SHP77 treated with DMSO at 0.1 percent for 48 hours (cell line): Measurements from ENCODE around the gene GPR83.
A peak's percentile ranks its signal among the peaks of the same experiment; 100 is the strongest.
"Not testable (repeated sequence)": the region's sequence is repeated elsewhere in the genome, so short reads cannot be mapped to it uniquely, and the experiment has no call there.

Experiments
- DNase-seq: peaks from one replicate; lab custom pipeline; 2025; lab: John Stamatoyannopoulos, UW

The GPR83 gene

GRCh38 chr11:94400839-94401772 is at the start of gene GPR83:
GPR83 (minus strand) TSS chr11:94401419; CDS start chr11:94401247, 172 bp downstream.
- DNase-seq: no peak

GRCh38 chr11:94450048-94450447 is 48.8 kb upstream of the GPR83 start:
- DNase-seq: no peak

GRCh38 chr11:94449437-94449836 is 48.2 kb upstream of the GPR83 start:
- DNase-seq: peak; percentile 11

- DNase-seq: no peak
These were observed 47.8 kb upstream of the GPR83 start for GRCh38 chr11:94449029-94449428.

- no peak for DNase-seq
These were observed 45.9 kb upstream of the GPR83 start for GRCh38 chr11:94447149-94447548.

- no peak for DNase-seq
These were observed 44.4 kb upstream of the GPR83 start for GRCh38 chr11:94445641-94446040.

GRCh38 chr11:94433049-94433448 is 31.8 kb upstream of the GPR83 start:
- no peak for DNase-seq

GRCh38 chr11:94424662-94425061 is 23.4 kb upstream of the GPR83 start:
- DNase-seq: no peak

- no peak for DNase-seq
These were observed 22.8 kb upstream of the GPR83 start for GRCh38 chr11:94424011-94424410.

GRCh38 chr11:94423507-94423906 is 22.3 kb upstream of the GPR83 start:
- no peak for DNase-seq

- DNase-seq: no peak
These were observed 17.0 kb upstream of the GPR83 start for GRCh38 chr11:94418123-94418765.

- no peak for DNase-seq
These were observed 16.3 kb upstream of the GPR83 start for GRCh38 chr11:94417386-94417987.

- no peak for DNase-seq
These were observed 4.0 kb upstream of the GPR83 start for GRCh38 chr11:94405062-94405833.

- DNase-seq: no peak
These were observed 1.1 kb upstream of the GPR83 start for GRCh38 chr11:94402355-94402754.

- DNase-seq: no peak
These were observed 600 bp upstream of the GPR83 start for GRCh38 chr11:94401773-94402265.

GRCh38 chr11:94400457-94400838 is 771 bp downstream of the GPR83 start:
- no peak for DNase-seq

- no peak for DNase-seq
These were observed 1.2 kb downstream of the GPR83 start for GRCh38 chr11:94400050-94400449.

- DNase-seq: no peak
These were observed 3.1 kb downstream of the GPR83 start for GRCh38 chr11:94398101-94398500.

GRCh38 chr11:94396282-94396681 is 4.9 kb downstream of the GPR83 start:
- no peak for DNase-seq

GRCh38 chr11:94391937-94392336 is 9.3 kb downstream of the GPR83 start:
- DNase-seq: not testable (repeated sequence)

GRCh38 chr11:94379613-94380012 is 21.6 kb downstream of the GPR83 start:
- no peak for DNase-seq

- DNase-seq: no peak
These were observed 24.4 kb downstream of the GPR83 start for GRCh38 chr11:94376841-94377240.
